ENCODE data around the gene SLC25A22. TPM values are rescaled to one million over a fixed set of nuclear protein-coding genes. Genes with fewer than 3 reads are reported as not detected.

Gene SLC25A22
- total and polyA plus RNA-seq, 9 of the 15 experiments (the other 6 are each of a cell fraction or from before 2014, with no cell fraction given), result 0.41 to 55.4 (median 11.4) TPM

DNA sequence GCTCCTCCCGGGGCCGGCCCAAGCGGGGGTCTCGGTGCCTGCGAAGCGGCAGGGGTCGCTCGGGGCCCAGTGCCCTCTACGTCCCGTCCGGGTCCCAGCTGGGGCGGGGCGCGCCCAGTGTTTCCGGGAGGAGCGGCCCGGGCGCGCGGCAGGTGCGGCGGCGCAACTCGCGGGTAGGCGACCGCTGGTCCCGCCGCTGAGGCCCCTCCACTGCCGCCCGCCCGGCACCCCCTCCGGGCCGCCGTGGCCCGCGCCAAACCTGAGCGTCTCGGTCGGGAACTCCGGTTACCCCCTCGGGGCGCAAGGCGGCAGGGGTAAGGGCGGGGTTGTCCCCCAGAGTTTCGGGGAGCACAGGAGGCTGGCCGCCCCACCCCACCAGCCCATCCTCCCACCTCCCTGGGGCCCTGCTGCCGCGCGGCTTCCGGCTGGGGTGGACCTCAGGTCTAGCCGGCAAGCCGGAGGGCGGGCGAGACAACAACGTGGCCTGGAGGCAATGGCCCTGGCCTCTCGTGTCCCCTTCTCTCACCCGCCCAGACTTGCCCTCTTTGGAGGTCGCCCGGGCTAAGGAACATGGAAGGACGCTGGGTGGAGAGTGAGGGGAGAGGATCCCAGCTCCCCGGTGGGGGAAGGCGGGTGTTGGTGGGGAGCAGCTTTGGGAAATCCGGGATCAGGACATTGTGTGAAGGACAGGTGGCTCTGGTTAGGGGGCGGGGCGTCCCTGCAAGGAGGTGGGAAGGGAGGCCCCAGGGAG, 29.2 kb upstream of the SLC25A22 start (continued):
- TF ChIP-seq, protein P1, sequence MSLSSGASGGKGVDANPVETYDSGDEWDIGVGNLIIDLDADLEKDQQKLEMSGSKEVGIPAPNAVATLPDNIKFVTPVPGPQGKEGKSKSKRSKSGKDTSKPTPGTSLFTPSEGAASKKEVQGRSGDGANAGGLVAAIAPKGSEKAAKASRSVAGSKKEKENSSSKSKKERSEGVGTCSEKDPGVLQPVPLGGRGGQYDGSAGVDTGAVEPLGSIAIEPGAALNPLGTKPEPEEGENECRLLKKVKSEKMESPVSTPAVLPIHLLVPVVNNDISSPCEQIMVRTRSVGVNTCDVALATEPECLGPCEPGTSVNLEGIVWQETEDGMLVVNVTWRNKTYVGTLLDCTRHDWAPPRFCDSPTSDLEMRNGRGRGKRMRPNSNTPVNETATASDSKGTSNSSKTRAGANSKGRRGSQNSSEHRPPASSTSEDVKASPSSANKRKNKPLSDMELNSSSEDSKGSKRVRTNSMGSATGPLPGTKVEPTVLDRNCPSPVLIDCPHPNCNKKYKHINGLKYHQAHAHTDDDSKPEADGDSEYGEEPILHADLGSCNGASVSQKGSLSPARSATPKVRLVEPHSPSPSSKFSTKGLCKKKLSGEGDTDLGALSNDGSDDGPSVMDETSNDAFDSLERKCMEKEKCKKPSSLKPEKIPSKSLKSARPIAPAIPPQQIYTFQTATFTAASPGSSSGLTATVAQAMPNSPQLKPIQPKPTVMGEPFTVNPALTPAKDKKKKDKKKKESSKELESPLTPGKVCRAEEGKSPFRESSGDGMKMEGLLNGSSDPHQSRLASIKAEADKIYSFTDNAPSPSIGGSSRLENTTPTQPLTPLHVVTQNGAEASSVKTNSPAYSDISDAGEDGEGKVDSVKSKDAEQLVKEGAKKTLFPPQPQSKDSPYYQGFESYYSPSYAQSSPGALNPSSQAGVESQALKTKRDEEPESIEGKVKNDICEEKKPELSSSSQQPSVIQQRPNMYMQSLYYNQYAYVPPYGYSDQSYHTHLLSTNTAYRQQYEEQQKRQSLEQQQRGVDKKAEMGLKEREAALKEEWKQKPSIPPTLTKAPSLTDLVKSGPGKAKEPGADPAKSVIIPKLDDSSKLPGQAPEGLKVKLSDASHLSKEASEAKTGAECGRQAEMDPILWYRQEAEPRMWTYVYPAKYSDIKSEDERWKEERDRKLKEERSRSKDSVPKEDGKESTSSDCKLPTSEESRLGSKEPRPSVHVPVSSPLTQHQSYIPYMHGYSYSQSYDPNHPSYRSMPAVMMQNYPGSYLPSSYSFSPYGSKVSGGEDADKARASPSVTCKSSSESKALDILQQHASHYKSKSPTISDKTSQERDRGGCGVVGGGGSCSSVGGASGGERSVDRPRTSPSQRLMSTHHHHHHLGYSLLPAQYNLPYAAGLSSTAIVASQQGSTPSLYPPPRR (CRISPR knock-in tag; IDR thresholded peaks at IDR 0.05; ENCODE audit: borderline replicate concordance), result no peak
- TF ChIP-seq, protein P2, sequence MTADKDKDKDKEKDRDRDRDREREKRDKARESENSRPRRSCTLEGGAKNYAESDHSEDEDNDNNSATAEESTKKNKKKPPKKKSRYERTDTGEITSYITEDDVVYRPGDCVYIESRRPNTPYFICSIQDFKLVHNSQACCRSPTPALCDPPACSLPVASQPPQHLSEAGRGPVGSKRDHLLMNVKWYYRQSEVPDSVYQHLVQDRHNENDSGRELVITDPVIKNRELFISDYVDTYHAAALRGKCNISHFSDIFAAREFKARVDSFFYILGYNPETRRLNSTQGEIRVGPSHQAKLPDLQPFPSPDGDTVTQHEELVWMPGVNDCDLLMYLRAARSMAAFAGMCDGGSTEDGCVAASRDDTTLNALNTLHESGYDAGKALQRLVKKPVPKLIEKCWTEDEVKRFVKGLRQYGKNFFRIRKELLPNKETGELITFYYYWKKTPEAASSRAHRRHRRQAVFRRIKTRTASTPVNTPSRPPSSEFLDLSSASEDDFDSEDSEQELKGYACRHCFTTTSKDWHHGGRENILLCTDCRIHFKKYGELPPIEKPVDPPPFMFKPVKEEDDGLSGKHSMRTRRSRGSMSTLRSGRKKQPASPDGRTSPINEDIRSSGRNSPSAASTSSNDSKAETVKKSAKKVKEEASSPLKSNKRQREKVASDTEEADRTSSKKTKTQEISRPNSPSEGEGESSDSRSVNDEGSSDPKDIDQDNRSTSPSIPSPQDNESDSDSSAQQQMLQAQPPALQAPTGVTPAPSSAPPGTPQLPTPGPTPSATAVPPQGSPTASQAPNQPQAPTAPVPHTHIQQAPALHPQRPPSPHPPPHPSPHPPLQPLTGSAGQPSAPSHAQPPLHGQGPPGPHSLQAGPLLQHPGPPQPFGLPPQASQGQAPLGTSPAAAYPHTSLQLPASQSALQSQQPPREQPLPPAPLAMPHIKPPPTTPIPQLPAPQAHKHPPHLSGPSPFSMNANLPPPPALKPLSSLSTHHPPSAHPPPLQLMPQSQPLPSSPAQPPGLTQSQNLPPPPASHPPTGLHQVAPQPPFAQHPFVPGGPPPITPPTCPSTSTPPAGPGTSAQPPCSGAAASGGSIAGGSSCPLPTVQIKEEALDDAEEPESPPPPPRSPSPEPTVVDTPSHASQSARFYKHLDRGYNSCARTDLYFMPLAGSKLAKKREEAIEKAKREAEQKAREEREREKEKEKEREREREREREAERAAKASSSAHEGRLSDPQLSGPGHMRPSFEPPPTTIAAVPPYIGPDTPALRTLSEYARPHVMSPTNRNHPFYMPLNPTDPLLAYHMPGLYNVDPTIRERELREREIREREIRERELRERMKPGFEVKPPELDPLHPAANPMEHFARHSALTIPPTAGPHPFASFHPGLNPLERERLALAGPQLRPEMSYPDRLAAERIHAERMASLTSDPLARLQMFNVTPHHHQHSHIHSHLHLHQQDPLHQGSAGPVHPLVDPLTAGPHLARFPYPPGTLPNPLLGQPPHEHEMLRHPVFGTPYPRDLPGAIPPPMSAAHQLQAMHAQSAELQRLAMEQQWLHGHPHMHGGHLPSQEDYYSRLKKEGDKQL (CRISPR knock-in tag; IDR thresholded peaks at IDR 0.05; ENCODE audit: borderline replicate concordance), result no peak
- TF ChIP-seq SAP30 (IDR thresholded peaks at IDR 0.05; ENCODE audit: borderline replicate concordance, insufficient read depth, low read depth, low read length, poor library complexity, severe bottlenecking) (no peak), ZBTB1 (CRISPR knock-in tag; IDR thresholded peaks at IDR 0.05; ENCODE audit: borderline replicate concordance, low read depth) (no peak), MAZ (CRISPR knock-in tag; conservative IDR thresholded peaks at IDR 0.05 in 1 of 2, IDR thresholded peaks at IDR 0.05 in 1 of 2) (peak; percentile 25 to 81), POLR2AphosphoS2 (IDR thresholded peaks at IDR 0.05; ENCODE audit: low read length) (no peak), BCOR (IDR thresholded peaks at IDR 0.05) (peak; percentile 39; the same call in 1 of the 2 replicates), HDAC2 (IDR thresholded peaks at IDR 0.05) (peak; percentile 85)
- TF ChIP-seq, protein P3, sequence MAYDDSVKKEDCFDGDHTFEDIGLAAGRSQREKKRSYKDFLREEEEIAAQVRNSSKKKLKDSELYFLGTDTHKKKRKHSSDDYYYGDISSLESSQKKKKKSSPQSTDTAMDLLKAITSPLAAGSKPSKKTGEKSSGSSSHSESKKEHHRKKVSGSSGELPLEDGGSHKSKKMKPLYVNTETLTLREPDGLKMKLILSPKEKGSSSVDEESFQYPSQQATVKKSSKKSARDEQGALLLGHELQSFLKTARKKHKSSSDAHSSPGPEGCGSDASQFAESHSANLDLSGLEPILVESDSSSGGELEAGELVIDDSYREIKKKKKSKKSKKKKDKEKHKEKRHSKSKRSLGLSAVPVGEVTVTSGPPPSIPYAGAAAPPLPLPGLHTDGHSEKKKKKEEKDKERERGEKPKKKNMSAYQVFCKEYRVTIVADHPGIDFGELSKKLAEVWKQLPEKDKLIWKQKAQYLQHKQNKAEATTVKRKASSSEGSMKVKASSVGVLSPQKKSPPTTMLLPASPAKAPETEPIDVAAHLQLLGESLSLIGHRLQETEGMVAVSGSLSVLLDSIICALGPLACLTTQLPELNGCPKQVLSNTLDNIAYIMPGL (CRISPR knock-in tag; IDR thresholded peaks at IDR 0.05), result no peak
- TF ChIP-seq, protein P4, sequence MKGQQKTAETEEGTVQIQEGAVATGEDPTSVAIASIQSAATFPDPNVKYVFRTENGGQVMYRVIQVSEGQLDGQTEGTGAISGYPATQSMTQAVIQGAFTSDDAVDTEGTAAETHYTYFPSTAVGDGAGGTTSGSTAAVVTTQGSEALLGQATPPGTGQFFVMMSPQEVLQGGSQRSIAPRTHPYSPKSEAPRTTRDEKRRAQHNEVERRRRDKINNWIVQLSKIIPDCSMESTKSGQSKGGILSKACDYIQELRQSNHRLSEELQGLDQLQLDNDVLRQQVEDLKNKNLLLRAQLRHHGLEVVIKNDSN (CRISPR knock-in tag; IDR thresholded peaks at IDR 0.05), result 0 out of 2 replicates have a peak, but pooled peaks have one; percentile 35

All from K562 (cell line).